ENCODE data around the gene YY1. TPM values are rescaled to one million over a fixed set of nuclear protein-coding genes. Genes with fewer than 3 reads are reported as not detected.
A peak's percentile ranks its signal among the peaks of the same experiment; 100 is the strongest.

YY1 gene
- 10 to 100 TPM; 30.6 to 46.5 (median 33.5) TPM for total RNA-seq

GRCh38 chr14:100238419-100239210 lies at the start of gene YY1:
Gene YY1, plus strand, starts transcription at chr14:100239144. Its CDS starts 101 bp downstream, at chr14:100239245.
- intact Hi-C loops (cut with DNase I): no loop called here

DNA sequence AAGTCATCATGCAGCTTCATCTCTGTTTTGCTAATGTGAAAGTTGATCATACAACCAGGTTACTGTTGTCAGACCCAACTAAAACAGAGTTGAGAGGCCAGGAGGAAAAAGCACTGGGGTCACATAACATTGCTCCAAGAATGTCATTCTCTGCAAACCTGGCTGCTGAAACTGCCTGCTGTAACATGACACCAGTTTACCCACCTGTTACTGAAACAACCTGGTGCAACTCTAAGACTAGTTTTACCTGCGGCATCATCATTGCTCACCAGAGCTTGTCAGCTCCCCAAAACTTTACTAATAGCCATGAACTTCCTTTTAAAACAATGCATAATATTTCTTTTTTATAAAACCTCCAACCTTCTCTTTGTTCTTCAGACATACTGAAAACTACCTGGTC lies 48.8 kb upstream of the YY1 start:
- intact Hi-C loops (cut with DNase I): loop anchor here (5.0 kb wide), 1 partner anchor 208 kb away; no protein-coding TSS in a partner anchor
- 24 to 69% methylated on average over 1 of the region's 1 CpG for WGBS, 2 donors
- no peak for TF ChIP-seq POLR2A (IDR thresholded peaks at IDR 0.05)
- no peak for TF ChIP-seq CTCF (IDR thresholded peaks at IDR 0.05)

More at GRCh38 chr14:100238419-100239210, at the start of gene YY1:
- TF ChIP-seq CTCF (IDR thresholded peaks at IDR 0.05): peak in 1 of 6 experiments; percentile 1
- peak in 3 of 4 donors; percentile 20 to 82 (median 67) for TF ChIP-seq POLR2A (IDR thresholded peaks at IDR 0.05)
- peaks cover 25 to 70% (median 44%) of the 10 kb centered on the region in 3 donors for H3K4me1 ChIP-seq
- peak within 1 kb of the TSS; percentile 96 to 100 (median 100) for H3K4me3 ChIP-seq
- WGBS, 2 donors: 0 to 3% methylated on average over 6 to 8 of the region's 125 CpGs
- no peaks in the 10 kb centered on the region for H3K9me3 ChIP-seq
- peak within 1 kb of the TSS; percentile 96 to 100 (median 100) for H3K27ac ChIP-seq
- no peaks in the 10 kb centered on the region for H3K36me3 ChIP-seq
- DNase-seq: peak; percentile 94
- no peaks in the 10 kb centered on the region for H3K27me3 ChIP-seq

GRCh38 chr14:100191584-100192249 lies 47.2 kb upstream of the YY1 start:
- Histone ChIP-seq H3K27ac (peak overlapping the region in 3 of 4 donors; percentile 93 to 94 (median 93)), H3K9me3 (no peaks in the 10 kb centered on the region), H3K4me3 (no peak overlapping the region), H3K4me1 (peaks cover 19 to 62% (median 22%) of the 10 kb centered on the region in 3 donors), H3K27me3 (no peaks in the 10 kb centered on the region), H3K36me3 (no peaks in the 10 kb centered on the region)
- TF ChIP-seq POLR2A (IDR thresholded peaks at IDR 0.05) (no peak), CTCF (IDR thresholded peaks at IDR 0.05) (no peak)
- no peak for DNase-seq
- intact Hi-C loops (cut with DNase I): loop anchor here (5.0 kb wide), 1 partner anchor 209 kb away; no protein-coding TSS in a partner anchor
- 60 to 74% methylated on average over 11 to 14 of the region's 14 CpGs for WGBS, 2 donors

More for the DNA sequence above, 48.8 kb upstream of the YY1 start:
- Histone ChIP-seq H3K9me3 (no peaks in the 10 kb centered on the region), H3K27me3 (no peaks in the 10 kb centered on the region), H3K27ac (peak overlapping the region in 3 of 4 donors; percentile 4 to 43 (median 38)), H3K4me1 (peaks cover 19 to 62% (median 22%) of the 10 kb centered on the region in 3 donors), H3K4me3 (no peak overlapping the region), H3K36me3 (no peaks in the 10 kb centered on the region)
- DNase-seq: no peak

DNA sequence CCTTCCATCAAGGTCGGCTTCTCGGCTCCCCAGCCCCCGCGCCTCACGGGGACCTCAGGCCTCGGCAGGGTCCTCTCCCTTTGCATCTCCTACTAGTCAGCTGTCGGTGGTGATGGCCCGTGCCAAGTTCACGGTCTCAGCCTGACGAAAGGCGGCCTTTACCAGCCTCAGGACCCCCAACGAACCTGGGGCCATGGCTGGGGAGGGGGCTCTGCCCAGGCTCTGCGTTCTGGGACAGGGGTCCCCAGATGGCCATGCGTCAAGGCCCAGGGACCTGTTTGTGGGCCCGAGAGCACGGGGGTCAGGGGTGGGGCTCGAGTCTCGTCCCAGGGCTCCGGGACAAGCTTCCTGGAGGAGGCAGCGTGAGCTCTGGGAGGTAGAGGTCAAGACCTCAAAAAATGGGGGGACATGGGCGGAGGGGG lies 46.7 kb upstream of the YY1 start:
- no peak for TF ChIP-seq POLR2A (IDR thresholded peaks at IDR 0.05)
- no peak for TF ChIP-seq CTCF (IDR thresholded peaks at IDR 0.05)
- Histone ChIP-seq H3K36me3 (no peaks in the 10 kb centered on the region), H3K27me3 (no peaks in the 10 kb centered on the region), H3K9me3 (no peaks in the 10 kb centered on the region), H3K4me1 (peaks cover 19 to 57% (median 22%) of the 10 kb centered on the region in 3 donors), H3K4me3 (peak overlapping the region; percentile 31 to 67 (median 46)), H3K27ac (peak overlapping the region; percentile 93 to 94 (median 94))
- no peak for DNase-seq
- intact Hi-C loops (cut with DNase I): loop anchor here (5.0 kb wide), 1 partner anchor 210 kb away; no protein-coding TSS in a partner anchor
- WGBS, 2 donors: 21 to 33% methylated on average over 6 to 10 of the region's 21 CpGs

Data from esophagus squamous epithelium (tissue), 5 donors.